Uterus (tissue), 2 donors: ENCODE results near the gene PPFIBP1.

ENCODE experiments used
- CTCF ChIP-seq, 4 experiments: fragments of 200-600 bp in 2 of 4; fragments of 450-650 bp in 2 of 4; sonication (generic) in 2 of 4; IDR thresholded peaks; one replicate each; pipeline ENCODE4 v1.5.1; 2016 to 2019; ENCODE audit warnings: antibody characterized with exemption in 4 of 4, mild to moderate bottlenecking in 2 of 4, moderate library complexity in 1 of 4
- POLR2A ChIP-seq, 2 donors: fragments of 450-650 bp; IDR thresholded peaks; one replicate each; pipeline ENCODE4 v1.6.1; 2016; ENCODE audit warnings: antibody characterized with exemption in 2 of 2, mild to moderate bottlenecking in 1 of 2, moderate library complexity in 1 of 2

GRCh38 chr12:27513155-27513824, 10.7 kb upstream of the PPFIBP1 start:
- no peak for TF ChIP-seq CTCF (IDR thresholded peaks at IDR 0.05)
- TF ChIP-seq POLR2A (IDR thresholded peaks at IDR 0.05): no peak
